Large intestine (tissue), 12 donors: ENCODE results near the gene MS4A18. TPM values are rescaled to one million over a fixed set of nuclear protein-coding genes. Genes with fewer than 3 reads are reported as not detected.
A peak's percentile ranks its signal among the peaks of the same experiment; 100 is the strongest.
"Not testable (repeated sequence)": the region's sequence is repeated elsewhere in the genome, so short reads cannot be mapped to it uniquely, and the experiment has no call there.

Source experiments
- DNase-seq, 2 donors: peaks; one replicate each; pipeline versions ENCODE4 v3.0.0 to v3.0.0-alpha.2; 2013
- H3K27ac ChIP-seq: one replicate; pipeline ENCODE4 v1.5.1; 2013; ENCODE audit warnings: low read length
- H3K27me3 ChIP-seq: 2 replicates; pipeline ENCODE4 v1.6.1; 2013; ENCODE audit warnings: low read length; ENCODE audit not compliant: control insufficient read depth, insufficient read depth
- H3K36me3 ChIP-seq: 2 replicates; pipeline ENCODE4 v1.6.1; 2013; ENCODE audit warnings: low read length; ENCODE audit not compliant: control insufficient read depth, insufficient read depth
- H3K4me1 ChIP-seq: one replicate; pipeline ENCODE4 v1.6.1; 2013; ENCODE audit warnings: low read length; ENCODE audit not compliant: control insufficient read depth, insufficient read depth
- H3K4me3 ChIP-seq: one replicate; pipeline ENCODE4 v1.5.1; 2013; ENCODE audit warnings: low read length
- H3K9me3 ChIP-seq: one replicate; pipeline ENCODE4 v1.6.1; 2013; ENCODE audit warnings: mild to moderate bottlenecking, low read depth, low read length, moderate library complexity; ENCODE audit not compliant: control insufficient read depth
- WGBS: methylation state at CpG from one replicate; pipeline ENCODE4 v1.1.5; 2013; ENCODE audit warnings: low lambda C conversion rate; ENCODE audit not compliant: insufficient coverage; 5-methylcytosine and 5-hydroxymethylcytosine counted together
- long read RNA-seq, 11 donors: transcript quantifications; one replicate each; lab custom pipeline, GENCODE V29; 2026
- polyA plus RNA-seq: library from polyadenylated mRNA; unstranded; fragments of 120-200 nt; gene quantifications from one replicate; pipeline ENCODE4 v1.2.1, GENCODE V29; 2013

The MS4A18 gene
- 0.30 TPM for polyA plus RNA-seq
- long read RNA-seq, donor 1, result 0 reads
- long read RNA-seq, donor 2, result 0 reads
- long read RNA-seq, donor 3, result 0 reads
- long read RNA-seq, donor 4, result 0 reads
- long read RNA-seq, donor 5, result 0 reads
- long read RNA-seq, donor 6, result 0 reads
- long read RNA-seq, donor 7, result 0 reads
- long read RNA-seq, donor 8, result 0 reads
- long read RNA-seq, donor 9, result 0 reads
- long read RNA-seq, donor 10, result 0 reads
- long read RNA-seq, donor 11, result 0 reads

- Histone ChIP-seq H3K27me3 (no peaks in the 10 kb centered on the region), H3K9me3 (no peaks in the 10 kb centered on the region), H3K27ac (no peak within 1 kb of the TSS), H3K4me3 (no peak within 1 kb of the TSS), H3K36me3 (no peaks in the 10 kb centered on the region), H3K4me1 (peaks cover 24% of the 10 kb centered on the region)
- 20% methylated on average over 1 of the region's 3 CpGs for WGBS
- DNase-seq, result no peak
Measured at GRCh38 chr11:60724420-60724819, at the start of gene MS4A18. Gene MS4A18 (plus strand): TSS chr11:60724720.

GRCh38 chr11:60678231-60678630 lies 46.3 kb upstream of the MS4A18 start:
- not testable (repeated sequence) for H3K27ac ChIP-seq, H3K4me1 ChIP-seq, H3K4me3 ChIP-seq, H3K27me3 ChIP-seq, DNase-seq, H3K36me3 ChIP-seq
- peaks cover 17% of the 10 kb centered on the region for H3K9me3 ChIP-seq
- WGBS, result no CpG with 5 or more reads among the region's 2 CpGs

GRCh38 chr11:60679879-60680278 lies 44.6 kb upstream of the MS4A18 start:
- Histone ChIP-seq H3K36me3 (no peaks in the 10 kb centered on the region), H3K4me1 (no peaks in the 10 kb centered on the region), H3K27ac (no peak overlapping the region), H3K4me3 (no peak overlapping the region), H3K27me3 (no peaks in the 10 kb centered on the region), H3K9me3 (peaks cover 17% of the 10 kb centered on the region)
- DNase-seq, result peak in 1 of 2 donors; percentile 39

- no peak for DNase-seq
- peaks cover 17% of the 10 kb centered on the region for H3K9me3 ChIP-seq
- H3K36me3 ChIP-seq, result no peaks in the 10 kb centered on the region
- no peak overlapping the region for H3K27ac ChIP-seq
- no peaks in the 10 kb centered on the region for H3K27me3 ChIP-seq
- no peak overlapping the region for H3K4me3 ChIP-seq
- H3K4me1 ChIP-seq, result no peaks in the 10 kb centered on the region
- WGBS, result no CpG with 5 or more reads among the region's 3 CpGs
Measured at GRCh38 chr11:60680455-60681119, 43.9 kb upstream of the MS4A18 start.

GRCh38 chr11:60684541-60684848 lies 40.0 kb upstream of the MS4A18 start:
- WGBS, result 20% methylated on average over 1 of the region's 2 CpGs
- DNase-seq, H3K4me1 ChIP-seq, H3K27ac ChIP-seq, H3K4me3 ChIP-seq, H3K9me3 ChIP-seq, H3K36me3 ChIP-seq, H3K27me3 ChIP-seq: not testable (repeated sequence)

GRCh38 chr11:60691661-60692060 lies 32.9 kb upstream of the MS4A18 start:
- H3K9me3 ChIP-seq, result no peaks in the 10 kb centered on the region
- H3K4me1 ChIP-seq, result no peaks in the 10 kb centered on the region
- H3K27me3 ChIP-seq, result no peaks in the 10 kb centered on the region
- H3K27ac ChIP-seq, result no peak overlapping the region
- H3K36me3 ChIP-seq, result no peaks in the 10 kb centered on the region
- no CpG with 5 or more reads among the region's 5 CpGs for WGBS
- no peak for DNase-seq
- H3K4me3 ChIP-seq, result no peak overlapping the region

- peak within 1 kb of the TSS; percentile 79 for H3K27ac ChIP-seq
- peaks cover 18% of the 10 kb centered on the region for H3K4me1 ChIP-seq
- peaks cover 2% of the 10 kb centered on the region for H3K36me3 ChIP-seq
- H3K27me3 ChIP-seq, result no peaks in the 10 kb centered on the region
- H3K4me3 ChIP-seq, result peak within 1 kb of the TSS; percentile 30
- WGBS, result no CpG with 5 or more reads among the region's 2 CpGs
- DNase-seq, result peak; percentile 57 to 88
- H3K9me3 ChIP-seq, result no peaks in the 10 kb centered on the region
Measured at GRCh38 chr11:60699284-60699691, 25.2 kb upstream of the MS4A18 start, which contains the start of gene MS4A8. Gene MS4A8 (plus strand): TSS chr11:60699612. CDS start chr11:60700861, 1,249 bp downstream.

GRCh38 chr11:60699936-60700335 lies 24.6 kb upstream of the MS4A18 start:
- no peak for DNase-seq
- Histone ChIP-seq H3K27ac (peak overlapping the region; percentile 79), H3K36me3 (peaks cover 2% of the 10 kb centered on the region), H3K4me1 (peaks cover 18% of the 10 kb centered on the region), H3K4me3 (peak overlapping the region; percentile 30), H3K27me3 (no peaks in the 10 kb centered on the region), H3K9me3 (no peaks in the 10 kb centered on the region)
- 90% methylated on average over 3 of the region's 5 CpGs for WGBS

GRCh38 chr11:60700689-60701468 lies 23.6 kb upstream of the MS4A18 start:
- peak overlapping the region; percentile 7 for H3K27ac ChIP-seq
- H3K36me3 ChIP-seq, result peaks cover 4% of the 10 kb centered on the region
- no peaks in the 10 kb centered on the region for H3K27me3 ChIP-seq
- H3K9me3 ChIP-seq, result no peaks in the 10 kb centered on the region
- peak; percentile 38 to 67 for DNase-seq
- H3K4me1 ChIP-seq, result peaks cover 18% of the 10 kb centered on the region
- H3K4me3 ChIP-seq, result no peak overlapping the region
- no CpG with 5 or more reads among the region's 14 CpGs for WGBS

GRCh38 chr11:60701469-60701818 lies 23.1 kb upstream of the MS4A18 start:
- Histone ChIP-seq H3K4me1 (peaks cover 22% of the 10 kb centered on the region), H3K9me3 (no peaks in the 10 kb centered on the region), H3K27me3 (no peaks in the 10 kb centered on the region), H3K27ac (peak overlapping the region; percentile 37), H3K4me3 (no peak overlapping the region), H3K36me3 (peaks cover 4% of the 10 kb centered on the region)
- DNase-seq, result no peak
- WGBS, result no CpG with 5 or more reads among the region's 4 CpGs
